Osteocyte (in vitro differentiated cells): ENCODE measurements around the gene ZNF549. TPM values are rescaled to one million over a fixed set of nuclear protein-coding genes. Genes with fewer than 3 reads are reported as not detected.

ENCODE experiments used
- DNase-seq: peaks from one replicate; pipeline ENCODE4 v3.0.0; 2021; ENCODE audit warnings: mixed read lengths; ENCODE audit not compliant: unreplicated experiment; ENCODE audit errors: extremely low spot score
- H3K27ac Mint-ChIP-seq: one replicate; pipeline ENCODE4 v1.8.0; 2021; ENCODE audit warnings: mild to moderate bottlenecking, mixed read lengths; ENCODE audit not compliant: unreplicated experiment
- H3K27me3 Mint-ChIP-seq: one replicate; pipeline ENCODE4 v1.8.0; 2021; ENCODE audit warnings: mixed read lengths; ENCODE audit not compliant: unreplicated experiment
- H3K36me3 Mint-ChIP-seq: one replicate; pipeline ENCODE4 v1.8.0; 2021; ENCODE audit warnings: mixed read lengths; ENCODE audit not compliant: unreplicated experiment
- H3K4me1 Mint-ChIP-seq: one replicate; pipeline ENCODE4 v1.8.0; 2021; ENCODE audit warnings: mixed read lengths; ENCODE audit not compliant: unreplicated experiment
- H3K4me3 Mint-ChIP-seq: one replicate; pipeline ENCODE4 v1.8.0; 2021; ENCODE audit warnings: mild to moderate bottlenecking, moderate library complexity, mixed read lengths; ENCODE audit not compliant: unreplicated experiment
- H3K9me3 Mint-ChIP-seq: one replicate; pipeline ENCODE4 v1.8.0; 2021; ENCODE audit warnings: mixed read lengths; ENCODE audit not compliant: unreplicated experiment
- total RNA-seq: library from RNA; stranded (reverse); gene quantifications from 2 replicates; pipeline ENCODE4 v1.2.1, GENCODE V29; 2021
- TF ChIP-seq, protein P1 (sequence below): fragments of 200-600 bp; sonication (generic); IDR thresholded peaks from 2 replicates; pipeline ENCODE4 v1.5.0; 2021; ENCODE audit warnings: antibody characterized with exemption, mild to moderate bottlenecking, moderate library complexity

The ZNF549 gene
- total RNA-seq, 1 donor from 2014 or later: 7.3 TPM

DNA sequence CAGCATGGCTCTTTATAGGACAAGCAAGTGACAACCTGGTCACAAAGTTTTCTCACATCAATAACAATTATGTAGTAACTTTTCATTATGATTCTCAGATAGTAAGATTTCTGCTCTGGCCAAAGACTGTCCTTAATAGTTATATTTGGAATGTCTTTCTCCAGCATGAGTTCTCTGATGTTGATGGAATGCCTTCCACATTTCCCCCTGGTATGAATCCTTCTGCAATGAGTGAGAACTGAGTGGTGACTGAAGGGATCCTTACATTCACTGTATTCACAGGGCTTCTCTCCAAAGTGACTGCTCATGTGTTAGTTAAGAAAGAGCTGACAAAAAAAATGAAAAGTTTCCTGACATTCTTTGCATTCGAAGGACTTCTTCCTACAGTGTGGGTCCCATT, 19.4 kb downstream of the ZNF549 start:
- TF ChIP-seq, protein P1, sequence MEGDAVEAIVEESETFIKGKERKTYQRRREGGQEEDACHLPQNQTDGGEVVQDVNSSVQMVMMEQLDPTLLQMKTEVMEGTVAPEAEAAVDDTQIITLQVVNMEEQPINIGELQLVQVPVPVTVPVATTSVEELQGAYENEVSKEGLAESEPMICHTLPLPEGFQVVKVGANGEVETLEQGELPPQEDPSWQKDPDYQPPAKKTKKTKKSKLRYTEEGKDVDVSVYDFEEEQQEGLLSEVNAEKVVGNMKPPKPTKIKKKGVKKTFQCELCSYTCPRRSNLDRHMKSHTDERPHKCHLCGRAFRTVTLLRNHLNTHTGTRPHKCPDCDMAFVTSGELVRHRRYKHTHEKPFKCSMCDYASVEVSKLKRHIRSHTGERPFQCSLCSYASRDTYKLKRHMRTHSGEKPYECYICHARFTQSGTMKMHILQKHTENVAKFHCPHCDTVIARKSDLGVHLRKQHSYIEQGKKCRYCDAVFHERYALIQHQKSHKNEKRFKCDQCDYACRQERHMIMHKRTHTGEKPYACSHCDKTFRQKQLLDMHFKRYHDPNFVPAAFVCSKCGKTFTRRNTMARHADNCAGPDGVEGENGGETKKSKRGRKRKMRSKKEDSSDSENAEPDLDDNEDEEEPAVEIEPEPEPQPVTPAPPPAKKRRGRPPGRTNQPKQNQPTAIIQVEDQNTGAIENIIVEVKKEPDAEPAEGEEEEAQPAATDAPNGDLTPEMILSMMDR: no peak
- H3K27me3 Mint-ChIP-seq: no peaks in the 10 kb centered on the region
- no peak overlapping the region for H3K27ac Mint-ChIP-seq
- DNase-seq: no peak
- H3K9me3 Mint-ChIP-seq: peaks cover 64% of the 10 kb centered on the region
- H3K4me1 Mint-ChIP-seq: no peaks in the 10 kb centered on the region
- H3K36me3 Mint-ChIP-seq: peaks cover 91% of the 10 kb centered on the region
- H3K4me3 Mint-ChIP-seq: no peak overlapping the region

DNA sequence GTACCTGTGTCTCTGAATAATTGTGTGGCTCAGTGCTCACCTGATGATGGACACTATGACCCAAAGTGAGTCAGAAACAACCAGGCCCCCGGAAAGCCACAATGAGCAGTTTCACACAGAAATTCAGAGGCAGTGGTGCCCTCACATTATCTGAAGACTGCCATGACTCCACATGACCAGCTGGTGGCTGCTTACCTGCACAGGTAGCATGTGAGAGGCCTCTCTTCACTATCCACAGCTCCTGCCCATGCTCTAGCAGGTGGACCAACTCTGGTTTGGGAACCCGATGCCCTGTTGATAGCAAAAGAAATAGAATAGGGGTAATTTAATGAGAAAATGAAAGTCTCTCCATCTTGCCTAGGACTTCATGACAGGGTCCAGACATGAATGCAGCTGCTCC, 25.3 kb downstream of the ZNF549 start:
- Mint-ChIP-seq H3K27ac (no peak overlapping the region), H3K27me3 (no peaks in the 10 kb centered on the region), H3K4me3 (no peak overlapping the region), H3K4me1 (no peaks in the 10 kb centered on the region), H3K36me3 (peaks cover 96% of the 10 kb centered on the region), H3K9me3 (peaks cover 61% of the 10 kb centered on the region)
- no peak for DNase-seq
- TF ChIP-seq, protein P1: no peak

DNA sequence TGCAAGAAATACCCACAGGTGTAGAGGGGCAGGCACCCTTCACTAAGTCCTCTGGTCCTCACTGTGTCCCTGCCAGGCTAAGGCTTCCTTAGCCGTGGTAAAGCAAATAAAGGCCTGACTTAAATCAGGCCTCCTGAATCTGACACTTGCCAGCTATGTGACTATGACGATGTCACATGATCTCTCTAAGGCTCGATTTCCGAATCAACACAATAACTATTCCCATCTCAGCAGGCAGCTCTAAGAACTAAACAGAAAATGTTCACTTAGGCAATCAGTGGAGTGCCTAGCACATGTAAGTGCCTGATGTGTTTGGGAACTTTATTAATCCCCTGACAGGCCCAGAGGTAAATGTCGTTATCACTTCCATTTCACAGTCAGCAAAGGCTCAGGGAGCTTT, 30.5 kb downstream of the ZNF549 start:
- Mint-ChIP-seq H3K4me3 (peak overlapping the region; percentile 93), H3K9me3 (peaks cover 53% of the 10 kb centered on the region), H3K27me3 (no peaks in the 10 kb centered on the region), H3K27ac (no peak overlapping the region), H3K4me1 (peaks cover 17% of the 10 kb centered on the region), H3K36me3 (peaks cover 59% of the 10 kb centered on the region)
- TF ChIP-seq, protein P1: no peak
- no peak for DNase-seq

DNA sequence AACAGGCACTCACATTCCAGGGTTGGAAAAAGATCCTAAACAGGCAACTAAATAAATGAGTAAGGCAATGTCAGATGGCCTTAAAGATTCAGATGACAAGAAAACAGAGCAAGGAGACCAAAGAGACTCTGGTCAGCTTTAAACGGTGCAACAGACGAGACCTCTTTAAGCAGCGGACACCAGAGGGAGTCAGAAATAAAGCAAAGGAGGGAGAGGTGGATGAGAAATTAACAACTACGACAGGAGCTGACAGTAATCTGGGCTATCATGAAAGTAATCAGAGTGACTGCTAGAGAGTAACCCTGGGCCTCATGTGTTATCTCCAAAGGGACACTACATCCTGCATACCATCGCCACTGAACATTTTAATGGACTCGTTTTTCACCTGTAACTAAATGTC, 31.4 kb downstream of the ZNF549 start:
- Mint-ChIP-seq H3K9me3 (peaks cover 51% of the 10 kb centered on the region), H3K27ac (peak overlapping the region; percentile 93), H3K36me3 (peaks cover 50% of the 10 kb centered on the region), H3K4me3 (peak overlapping the region; percentile 93), H3K27me3 (no peaks in the 10 kb centered on the region), H3K4me1 (peaks cover 17% of the 10 kb centered on the region)
- TF ChIP-seq, protein P1: no peak
- no peak for DNase-seq

DNA sequence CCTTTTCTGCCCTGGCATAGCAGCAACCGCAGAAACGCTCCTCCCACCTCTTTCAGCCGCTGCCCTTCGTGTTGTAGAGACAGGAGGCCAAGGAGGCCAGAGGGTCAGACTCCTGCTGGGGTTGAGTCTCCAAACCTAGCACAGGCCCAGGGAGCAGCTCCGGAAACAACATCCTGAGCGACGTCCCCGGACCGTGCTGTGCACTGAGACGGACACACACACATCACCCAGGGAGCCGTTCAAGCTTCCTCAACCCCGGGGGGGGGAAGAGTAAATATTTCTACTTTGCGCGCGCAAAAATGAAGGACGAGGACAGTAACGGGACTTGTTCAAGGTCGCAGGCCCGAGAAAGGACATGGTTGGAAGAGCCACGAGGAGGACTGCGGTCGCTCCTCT, 31.9 kb downstream of the ZNF549 start:
- H3K4me3 Mint-ChIP-seq: peak overlapping the region; percentile 93
- H3K36me3 Mint-ChIP-seq: peaks cover 45% of the 10 kb centered on the region
- no peaks in the 10 kb centered on the region for H3K27me3 Mint-ChIP-seq
- H3K27ac Mint-ChIP-seq: peak overlapping the region; percentile 93
- TF ChIP-seq, protein P1: no peak
- no peak for DNase-seq
- H3K4me1 Mint-ChIP-seq: peaks cover 17% of the 10 kb centered on the region
- peaks cover 54% of the 10 kb centered on the region for H3K9me3 Mint-ChIP-seq
